CD4-positive, alpha-beta T cell (primary cell): ENCODE data around the gene MACROD2. TPM values are rescaled to one million over a fixed set of nuclear protein-coding genes. Genes with fewer than 3 reads are reported as not detected.

Source experiments
- ATAC-seq: fragments of 200-7000 bp; cut with Tn5 transposase; one replicate; pipeline ENCODE4 v1.10.0; 2022; ENCODE audit warnings: mild to moderate bottlenecking; ENCODE audit not compliant: poor library complexity
- CTCF ChIA-PET: fragments of 350-600 bp; sonication (Branson Sonifier 250); formaldehyde crosslinking; loops from one replicate; lab custom pipeline; 2021; ENCODE audit warnings: antibody characterized with exemption, inconsistent platforms; lab: Charles Lee
- POLR2A ChIA-PET: fragments of 350-600 bp; sonication (Branson Sonifier 250); formaldehyde crosslinking; loops from one replicate; lab custom pipeline; 2021; ENCODE audit warnings: antibody characterized with exemption, inconsistent platforms; lab: Charles Lee
- DNase-seq, 14 experiments: peaks; one replicate each; pipeline ENCODE4 v3.0.0-alpha.2; 2013 to 2020; ENCODE audit warnings: mixed read lengths in 2 of 14
- H3K27ac ChIP-seq, 2 donors: one replicate each; pipeline versions ENCODE4 v1.5.1 to v1.7.0; 2013; ENCODE audit warnings: low read length in 2 of 2, low read depth in 1 of 2, mild to moderate bottlenecking in 1 of 2
- H3K27me3 ChIP-seq, 2 experiments: 1 replicate in 1 of 2; 2 replicates in 1 of 2; pipeline versions ENCODE4 v1.6.1 to v1.7.0; 2013; ENCODE audit warnings: low read length in 2 of 2, control low read depth in 1 of 2, mild to moderate bottlenecking in 1 of 2, moderate library complexity in 1 of 2; ENCODE audit not compliant: insufficient read depth in 2 of 2, control insufficient read depth in 1 of 2
- H3K36me3 ChIP-seq: one replicate; pipeline ENCODE4 v1.6.1; 2013; ENCODE audit warnings: low read length, control low read depth; ENCODE audit not compliant: insufficient read depth
- H3K4me1 ChIP-seq: one replicate; pipeline ENCODE4 v1.6.1; 2013; ENCODE audit warnings: low read length, control low read depth; ENCODE audit not compliant: insufficient read depth
- H3K4me3 ChIP-seq: one replicate; pipeline ENCODE4 v1.5.1; 2013; ENCODE audit warnings: mild to moderate bottlenecking, low read length, moderate library complexity
- H3K9me3 ChIP-seq, 2 experiments: 1 replicate in 1 of 2; 2 replicates in 1 of 2; pipeline versions ENCODE4 v1.6.1 to v1.7.0; 2013; ENCODE audit warnings: low read length in 2 of 2, mild to moderate bottlenecking in 2 of 2, control low read depth in 1 of 2, moderate library complexity in 1 of 2; ENCODE audit not compliant: control insufficient read depth in 1 of 2, insufficient read depth in 1 of 2
- H3K27ac Mint-ChIP-seq: one replicate; pipeline ENCODE4 v1.8.0; 2020; ENCODE audit warnings: mixed read lengths
- H3K27me3 Mint-ChIP-seq: one replicate; pipeline ENCODE4 v1.8.0; 2021; ENCODE audit warnings: mixed read lengths
- H3K36me3 Mint-ChIP-seq: one replicate; pipeline ENCODE4 v1.8.0; 2021; ENCODE audit warnings: low read depth, mixed read lengths
- H3K4me1 Mint-ChIP-seq: one replicate; pipeline ENCODE4 v1.8.0; 2021; ENCODE audit warnings: low read depth, mixed read lengths
- H3K4me3 Mint-ChIP-seq: one replicate; pipeline ENCODE4 v1.8.0; 2020; ENCODE audit warnings: mild to moderate bottlenecking, mixed read lengths
- H3K9me3 Mint-ChIP-seq: one replicate; pipeline ENCODE4 v1.8.0; 2020; ENCODE audit warnings: mixed read lengths
- CTCF ChIP-seq: fragments of 200-600 bp; IDR thresholded peaks from one replicate; pipeline ENCODE4 v1.8.0; 2022; ENCODE audit warnings: antibody characterized with exemption, mild to moderate bottlenecking
- intact Hi-C, 2 experiments: fragments of 100-400 bp; cut with DNase I in 1 of 2; cut with micrococcal nuclease in 1 of 2; formaldehyde crosslinking; loops; one replicate each; pipeline versions ENCODE4 v1.15.1 to v1.9.0; 2023 to 2025; cut with DNase I, micrococcal nuclease
- total RNA-seq, 174 experiments: library from RNA in 2 of 174; stranded (reverse) in 2 of 174; gene quantifications; one replicate each; pipeline ENCODE4 v1.2.3 and lab custom pipeline; 2021 to 2026

Gene MACROD2
- total RNA-seq, 2 experiments from 2014 or later = not detected

GRCh38 chr20:14918281-14918680 lies 923.0 kb downstream of the MACROD2 start:
- no peak for ATAC-seq
- no peak overlapping the region for H3K4me3 Mint-ChIP-seq
- Histone ChIP-seq H3K36me3 (no peaks in the 10 kb centered on the region), H3K27me3 (no peaks in the 10 kb centered on the region), H3K4me3 (no peak overlapping the region), H3K9me3 (peaks cover 0 to 8% of the 10 kb centered on the region in 2 experiments), H3K4me1 (no peaks in the 10 kb centered on the region), H3K27ac (no peak overlapping the region)
- ChIA-PET CTCF (no interaction called here), POLR2A (no interaction called here)
- intact Hi-C loops = no loop called here
- H3K4me1 Mint-ChIP-seq = no peaks in the 10 kb centered on the region
- no peaks in the 10 kb centered on the region for H3K27me3 Mint-ChIP-seq
- no peak for TF ChIP-seq CTCF
- no peaks in the 10 kb centered on the region for H3K36me3 Mint-ChIP-seq
- H3K27ac Mint-ChIP-seq = no peak overlapping the region
- no peak for DNase-seq
- peaks cover 5% of the 10 kb centered on the region for H3K9me3 Mint-ChIP-seq

DNA sequence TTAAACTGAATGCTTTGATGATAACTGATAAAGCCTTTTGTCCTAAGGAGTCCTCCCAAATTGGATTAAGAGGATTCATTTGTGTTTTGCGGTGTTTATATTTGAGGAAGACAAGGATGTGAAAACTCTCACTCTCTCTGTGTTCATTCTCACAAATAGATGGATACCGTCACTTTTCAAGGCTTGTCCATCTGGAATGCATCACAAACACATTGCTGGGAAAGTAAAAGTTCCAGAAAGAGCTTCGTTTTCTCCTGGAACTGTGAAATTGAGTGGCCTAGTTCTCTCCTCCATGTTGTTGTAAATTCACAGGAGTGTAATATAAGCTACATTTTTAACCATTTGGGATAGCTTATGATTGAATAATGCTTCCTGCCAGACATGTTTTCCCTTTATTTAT lies 923.7 kb downstream of the MACROD2 start:
- Mint-ChIP-seq H3K27me3 (no peaks in the 10 kb centered on the region), H3K36me3 (no peaks in the 10 kb centered on the region), H3K4me3 (no peak overlapping the region), H3K4me1 (no peaks in the 10 kb centered on the region), H3K9me3 (peaks cover 7% of the 10 kb centered on the region), H3K27ac (no peak overlapping the region)
- no peaks in the 10 kb centered on the region for H3K4me1 ChIP-seq
- ChIA-PET POLR2A (no interaction called here), CTCF (no interaction called here)
- H3K36me3 ChIP-seq = no peaks in the 10 kb centered on the region
- intact Hi-C loops = no loop called here
- peaks cover 0 to 8% of the 10 kb centered on the region in 2 experiments for H3K9me3 ChIP-seq
- ATAC-seq (no peak), DNase-seq (no peak)
- TF ChIP-seq CTCF = no peak
- H3K4me3 ChIP-seq = no peak overlapping the region
- no peak overlapping the region for H3K27ac ChIP-seq
- H3K27me3 ChIP-seq = no peaks in the 10 kb centered on the region

- ChIA-PET CTCF (no interaction called here), POLR2A (no interaction called here)
- no peak for ATAC-seq
- Histone ChIP-seq H3K36me3 (no peaks in the 10 kb centered on the region), H3K27ac (no peak overlapping the region), H3K27me3 (no peaks in the 10 kb centered on the region), H3K4me3 (no peak overlapping the region), H3K9me3 (peaks cover 0 to 8% of the 10 kb centered on the region in 2 experiments), H3K4me1 (no peaks in the 10 kb centered on the region)
- Mint-ChIP-seq H3K27me3 (no peaks in the 10 kb centered on the region), H3K4me3 (no peak overlapping the region), H3K9me3 (peaks cover 7% of the 10 kb centered on the region), H3K36me3 (no peaks in the 10 kb centered on the region), H3K4me1 (no peaks in the 10 kb centered on the region), H3K27ac (no peak overlapping the region)
- intact Hi-C loops = no loop called here
- TF ChIP-seq CTCF = no peak
- DNase-seq = no peak
Measured at GRCh38 chr20:14919501-14920081, 924.3 kb downstream of the MACROD2 start.
